Panc1 (cell line): ENCODE measurements around the gene LRRC4.

Source experiments
- CTCF ChIP-seq: fragments of 450-650 bp; IDR thresholded peaks from 2 replicates; pipeline ENCODE4 v1.5.1; 2017; ENCODE audit warnings: mild to moderate bottlenecking
- POLR2AphosphoS5 ChIP-seq: IDR thresholded peaks from 2 replicates; pipeline ENCODE4 v1.6.1; 2012; ENCODE audit warnings: mild to moderate bottlenecking, low read depth, low read length, moderate library complexity
- SIN3A ChIP-seq: IDR thresholded peaks from 2 replicates; pipeline ENCODE4 v1.6.1; 2012; ENCODE audit warnings: low read depth, mild to moderate bottlenecking, low read length, moderate library complexity, borderline replicate concordance; ENCODE audit not compliant: insufficient read depth
- TCF7L2 ChIP-seq: IDR thresholded peaks from 2 replicates; pipeline ENCODE4 v1.6.1; 2011; ENCODE audit warnings: mild to moderate bottlenecking, low read depth, low read length, inconsistent platforms
- TF ChIP-seq, protein P1 (sequence below), 2 experiments: IDR thresholded peaks; 2 replicates each; pipeline ENCODE4 v1.6.1; 2011 to 2012; ENCODE audit warnings: low read depth in 2 of 2, control low read depth in 1 of 2, low read length in 1 of 2, mild to moderate bottlenecking in 1 of 2, moderate library complexity in 1 of 2; ENCODE audit not compliant: insufficient read depth in 1 of 2

DNA sequence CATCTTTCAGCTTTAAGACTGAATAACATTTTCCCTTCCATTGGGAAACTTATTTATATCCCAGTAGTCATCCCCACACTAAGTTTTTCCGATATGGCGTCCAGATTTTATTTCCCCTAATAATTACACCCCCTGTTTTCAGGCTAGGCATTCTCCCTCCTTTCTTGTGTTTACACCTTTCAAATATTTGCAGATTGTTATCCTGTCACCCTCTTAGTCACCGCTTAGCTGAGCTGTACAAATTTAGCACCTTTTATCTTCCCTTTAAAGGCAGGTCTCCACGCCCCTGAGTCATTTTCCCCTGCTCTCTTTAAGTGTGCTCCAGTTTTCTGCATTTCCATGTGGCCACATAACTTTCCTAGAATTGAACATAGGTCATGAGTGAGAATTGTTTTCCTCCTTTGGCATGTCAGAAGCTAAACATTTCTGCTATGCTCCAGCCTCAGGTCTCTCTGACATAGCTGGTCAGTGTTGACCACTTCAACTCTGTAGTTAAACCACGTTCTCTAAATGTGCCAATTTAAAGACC, 47.4 kb downstream of the LRRC4 start:
- no peak for TF ChIP-seq CTCF
- TF ChIP-seq TCF7L2 = no peak
- TF ChIP-seq POLR2AphosphoS5 = no peak
- TF ChIP-seq, protein P1, sequence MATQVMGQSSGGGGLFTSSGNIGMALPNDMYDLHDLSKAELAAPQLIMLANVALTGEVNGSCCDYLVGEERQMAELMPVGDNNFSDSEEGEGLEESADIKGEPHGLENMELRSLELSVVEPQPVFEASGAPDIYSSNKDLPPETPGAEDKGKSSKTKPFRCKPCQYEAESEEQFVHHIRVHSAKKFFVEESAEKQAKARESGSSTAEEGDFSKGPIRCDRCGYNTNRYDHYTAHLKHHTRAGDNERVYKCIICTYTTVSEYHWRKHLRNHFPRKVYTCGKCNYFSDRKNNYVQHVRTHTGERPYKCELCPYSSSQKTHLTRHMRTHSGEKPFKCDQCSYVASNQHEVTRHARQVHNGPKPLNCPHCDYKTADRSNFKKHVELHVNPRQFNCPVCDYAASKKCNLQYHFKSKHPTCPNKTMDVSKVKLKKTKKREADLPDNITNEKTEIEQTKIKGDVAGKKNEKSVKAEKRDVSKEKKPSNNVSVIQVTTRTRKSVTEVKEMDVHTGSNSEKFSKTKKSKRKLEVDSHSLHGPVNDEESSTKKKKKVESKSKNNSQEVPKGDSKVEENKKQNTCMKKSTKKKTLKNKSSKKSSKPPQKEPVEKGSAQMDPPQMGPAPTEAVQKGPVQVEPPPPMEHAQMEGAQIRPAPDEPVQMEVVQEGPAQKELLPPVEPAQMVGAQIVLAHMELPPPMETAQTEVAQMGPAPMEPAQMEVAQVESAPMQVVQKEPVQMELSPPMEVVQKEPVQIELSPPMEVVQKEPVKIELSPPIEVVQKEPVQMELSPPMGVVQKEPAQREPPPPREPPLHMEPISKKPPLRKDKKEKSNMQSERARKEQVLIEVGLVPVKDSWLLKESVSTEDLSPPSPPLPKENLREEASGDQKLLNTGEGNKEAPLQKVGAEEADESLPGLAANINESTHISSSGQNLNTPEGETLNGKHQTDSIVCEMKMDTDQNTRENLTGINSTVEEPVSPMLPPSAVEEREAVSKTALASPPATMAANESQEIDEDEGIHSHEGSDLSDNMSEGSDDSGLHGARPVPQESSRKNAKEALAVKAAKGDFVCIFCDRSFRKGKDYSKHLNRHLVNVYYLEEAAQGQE (IDR thresholded peaks at IDR 0.05; ENCODE audit: insufficient read depth in 1 of 2, low read depth in 2 of 2, low read length in 1 of 2) = no peak
- no peak for TF ChIP-seq SIN3A
